UCSD-AML1 (cell line): ENCODE data around the gene TRIM62.

Source experiments
- DNase-seq: peaks from one replicate; lab custom pipeline; 2025; ENCODE audit not compliant: unreplicated experiment; lab: John Stamatoyannopoulos, UW

Gene TRIM62

GRCh38 chr1:33162141-33162540 lies 19.7 kb downstream of the TRIM62 start:
- no peak for DNase-seq

GRCh38 chr1:33161061-33161681 lies 20.7 kb downstream of the TRIM62 start:
- no peak for DNase-seq

GRCh38 chr1:33159577-33159976 lies 22.3 kb downstream of the TRIM62 start:
- DNase-seq, result no peak

GRCh38 chr1:33158366-33158765 lies 23.5 kb downstream of the TRIM62 start:
- no peak for DNase-seq

GRCh38 chr1:33157131-33157530 lies 24.7 kb downstream of the TRIM62 start:
- no peak for DNase-seq

- DNase-seq, result no peak
Measured at GRCh38 chr1:33155877-33156538, 25.8 kb downstream of the TRIM62 start.

GRCh38 chr1:33153650-33154049 lies 28.2 kb downstream of the TRIM62 start:
- no peak for DNase-seq

- no peak for DNase-seq
Measured at GRCh38 chr1:33152685-33153432, 29.0 kb downstream of the TRIM62 start.

GRCh38 chr1:33151116-33151515 lies 30.7 kb downstream of the TRIM62 start:
- no peak for DNase-seq

GRCh38 chr1:33150522-33150921 lies 31.3 kb downstream of the TRIM62 start:
- DNase-seq, result no peak

- no peak for DNase-seq
Measured at GRCh38 chr1:33149453-33150190, 32.2 kb downstream of the TRIM62 start.

GRCh38 chr1:33148615-33149014 lies 33.2 kb downstream of the TRIM62 start:
- DNase-seq, result no peak

GRCh38 chr1:33147997-33148314 lies 33.9 kb downstream of the TRIM62 start:
- no peak for DNase-seq

- DNase-seq, result no peak
Measured at GRCh38 chr1:33147275-33147996, 34.4 kb downstream of the TRIM62 start.

- DNase-seq, result no peak
Measured at GRCh38 chr1:33146003-33146402, 35.8 kb downstream of the TRIM62 start.

- no peak for DNase-seq
Measured at GRCh38 chr1:33143698-33144097, 38.1 kb downstream of the TRIM62 start.

GRCh38 chr1:33143176-33143575 lies 38.7 kb downstream of the TRIM62 start:
- DNase-seq, result no peak

GRCh38 chr1:33142483-33143064 lies 39.3 kb downstream of the TRIM62 start:
- no peak for DNase-seq

- no peak for DNase-seq
Measured at GRCh38 chr1:33141781-33142180, 40.1 kb downstream of the TRIM62 start.

- DNase-seq, result no peak
Measured at GRCh38 chr1:33141216-33141615, 40.6 kb downstream of the TRIM62 start.
